Gastroesophageal sphincter (tissue), 4 donors: ENCODE measurements around the gene KCTD21. TPM values are rescaled to one million over a fixed set of nuclear protein-coding genes. Genes with fewer than 3 reads are reported as not detected.
"Not testable (repeated sequence)": the region's sequence is repeated elsewhere in the genome, so short reads cannot be mapped to it uniquely, and the experiment has no call there.

Experiments used
- ATAC-seq: fragments of 150-250 bp; one replicate; pipeline ENCODE4 v1.9.1; 2016; ENCODE audit warnings: mild to moderate bottlenecking, moderate library complexity
- H3K27ac ChIP-seq, 4 donors: fragments of 200-600 bp; sonication (generic) in 3 of 4; 1 replicate in 3 of 4; 2 replicates in 1 of 4; pipeline ENCODE4 v1.5.1; 2016 to 2019
- H3K27me3 ChIP-seq: fragments of 200-600 bp; sonication (generic); one replicate; pipeline ENCODE4 v1.5.1; 2019
- H3K36me3 ChIP-seq, 2 donors: fragments of 200-600 bp; sonication (generic); one replicate each; pipeline ENCODE4 v1.5.1; 2019; ENCODE audit warnings: control low read depth in 1 of 2
- H3K4me1 ChIP-seq, 3 donors: fragments of 200-600 bp; sonication (generic); 1 replicate in 2 of 3; 2 replicates in 1 of 3; pipeline ENCODE4 v1.5.1; 2016 to 2019; ENCODE audit warnings: control low read depth in 2 of 3
- H3K4me3 ChIP-seq, 2 donors: fragments of 200-600 bp; sonication (generic); one replicate each; pipeline ENCODE4 v1.5.1; 2019; ENCODE audit warnings: mild to moderate bottlenecking in 1 of 2, moderate library complexity in 1 of 2
- H3K9me3 ChIP-seq, 3 donors: fragments of 200-600 bp; sonication (generic); one replicate each; pipeline ENCODE4 v1.5.1; 2017 to 2019; ENCODE audit warnings: control low read depth in 2 of 3
- EP300 ChIP-seq: sonication (generic); formaldehyde crosslinking; IDR thresholded peaks from one replicate; pipeline ENCODE4 v1.6.1; 2017; ENCODE audit warnings: antibody characterized with exemption, mild to moderate bottlenecking
- POLR2A ChIP-seq, 2 donors: fragments of 450-650 bp; IDR thresholded peaks; one replicate each; pipeline ENCODE4 v1.6.1; 2017; ENCODE audit warnings: antibody characterized with exemption in 2 of 2, mild to moderate bottlenecking in 2 of 2, moderate library complexity in 1 of 2
- POLR2AphosphoS5 ChIP-seq: sonication (generic); formaldehyde crosslinking; IDR thresholded peaks from one replicate; pipeline ENCODE4 v1.6.1; 2017; ENCODE audit warnings: antibody characterized with exemption
- WGBS, 2 donors: methylation state at CpG; one replicate each; pipeline ENCODE4 v1.1.5; 2018; ENCODE audit warnings: low coverage in 1 of 2; 5-methylcytosine and 5-hydroxymethylcytosine counted together
- total RNA-seq, 4 donors: library from RNA; depleted of rRNA; stranded (reverse); fragments of >200 nt; gene quantifications; one replicate each; pipeline ENCODE4 v1.1.0, GENCODE V29; 2016
- TF ChIP-seq, protein P1 (sequence below), 4 experiments: fragments of 200-600 bp in 2 of 4; fragments of 450-650 bp in 2 of 4; sonication (generic) in 1 of 4; IDR thresholded peaks; one replicate each; pipeline ENCODE4 v1.5.1; 2017 to 2019; ENCODE audit warnings: antibody characterized with exemption in 4 of 4, mild to moderate bottlenecking in 2 of 4, moderate library complexity in 2 of 4

The KCTD21 gene
- total RNA-seq = 10 to 100 TPM in 2 of 4 donors, 1 to 10 TPM in 2; 5.7 to 18.6 (median 9.9) TPM

GRCh38 chr11:78188286-78189173 lies at the start of gene KCTD21, which contains the start of gene USP35:
Gene KCTD21, minus strand, starts transcription at chr11:78188626. Its CDS starts 14,072 bp downstream, at chr11:78174554.
Gene USP35, plus strand, starts transcription at chr11:78188919. Its CDS starts 7,327 bp downstream, at chr11:78196246.
- no peak for TF ChIP-seq EP300
- peak; percentile 74 for TF ChIP-seq POLR2AphosphoS5
- TF ChIP-seq, protein P1, sequence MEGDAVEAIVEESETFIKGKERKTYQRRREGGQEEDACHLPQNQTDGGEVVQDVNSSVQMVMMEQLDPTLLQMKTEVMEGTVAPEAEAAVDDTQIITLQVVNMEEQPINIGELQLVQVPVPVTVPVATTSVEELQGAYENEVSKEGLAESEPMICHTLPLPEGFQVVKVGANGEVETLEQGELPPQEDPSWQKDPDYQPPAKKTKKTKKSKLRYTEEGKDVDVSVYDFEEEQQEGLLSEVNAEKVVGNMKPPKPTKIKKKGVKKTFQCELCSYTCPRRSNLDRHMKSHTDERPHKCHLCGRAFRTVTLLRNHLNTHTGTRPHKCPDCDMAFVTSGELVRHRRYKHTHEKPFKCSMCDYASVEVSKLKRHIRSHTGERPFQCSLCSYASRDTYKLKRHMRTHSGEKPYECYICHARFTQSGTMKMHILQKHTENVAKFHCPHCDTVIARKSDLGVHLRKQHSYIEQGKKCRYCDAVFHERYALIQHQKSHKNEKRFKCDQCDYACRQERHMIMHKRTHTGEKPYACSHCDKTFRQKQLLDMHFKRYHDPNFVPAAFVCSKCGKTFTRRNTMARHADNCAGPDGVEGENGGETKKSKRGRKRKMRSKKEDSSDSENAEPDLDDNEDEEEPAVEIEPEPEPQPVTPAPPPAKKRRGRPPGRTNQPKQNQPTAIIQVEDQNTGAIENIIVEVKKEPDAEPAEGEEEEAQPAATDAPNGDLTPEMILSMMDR (IDR thresholded peaks at IDR 0.05) = no peak
- peak; percentile 63 to 64 for TF ChIP-seq POLR2A (IDR thresholded peaks at IDR 0.05)
- 0% methylated on average over 2 to 4 of the region's 74 CpGs for WGBS, 2 donors
- Histone ChIP-seq H3K9me3 (no peaks in the 10 kb centered on the region), H3K4me3 (peak within 1 kb of the TSS; percentile 70 to 83), H3K27ac (peak within 1 kb of the TSS; percentile 16 to 95 (median 90)), H3K36me3 (no peaks in the 10 kb centered on the region), H3K4me1 (peaks cover 0 to 62% (median 20%) of the 10 kb centered on the region in 3 donors), H3K27me3 (no peaks in the 10 kb centered on the region)
- peak; percentile 97 for ATAC-seq

DNA sequence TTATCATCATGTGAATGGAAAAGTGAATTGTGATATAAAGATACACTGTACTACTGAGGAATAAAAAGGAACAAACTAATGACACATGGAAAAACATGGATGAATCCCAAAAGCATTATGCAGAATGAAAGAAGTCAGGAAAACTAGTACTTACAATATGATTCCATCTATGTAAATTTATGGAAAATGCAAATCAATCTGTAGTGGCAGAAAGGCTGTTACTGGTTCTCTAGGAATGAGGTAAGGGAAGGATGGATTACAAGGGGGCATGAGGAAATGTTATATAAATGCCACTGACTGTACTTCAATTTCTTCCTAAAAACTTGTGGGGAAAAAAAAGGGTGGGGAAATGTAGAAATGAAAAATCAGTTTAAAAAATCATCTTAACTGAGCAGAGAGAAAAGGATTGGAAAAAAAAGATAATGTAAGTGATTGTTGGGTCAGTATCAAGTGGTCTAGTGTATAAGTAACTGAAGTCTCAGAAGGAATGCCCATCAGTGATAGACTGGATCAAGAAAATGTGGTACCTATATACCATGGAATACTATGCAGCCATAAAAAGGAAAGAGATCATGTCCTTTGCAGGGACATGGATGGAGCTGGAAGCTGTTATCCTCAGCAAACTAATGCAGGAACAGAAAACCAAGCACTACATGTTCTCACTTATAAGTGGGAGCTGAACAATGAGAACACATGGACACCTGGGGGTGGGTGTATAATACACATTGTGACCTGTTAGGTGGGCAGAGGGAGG lies 49.0 kb upstream of the KCTD21 start:
- peaks cover 0 to 7% (median 0%) of the 10 kb centered on the region in 3 donors for H3K9me3 ChIP-seq
- no peaks in the 10 kb centered on the region for H3K36me3 ChIP-seq
- H3K27ac ChIP-seq = no peak overlapping the region
- H3K4me3 ChIP-seq = no peak overlapping the region
- TF ChIP-seq POLR2A (IDR thresholded peaks at IDR 0.05) = no peak
- TF ChIP-seq POLR2AphosphoS5 = no peak
- TF ChIP-seq, protein P1 (IDR thresholded peaks at IDR 0.05) = no peak
- TF ChIP-seq EP300 = no peak
- H3K4me1 ChIP-seq = peaks cover 0 to 7% (median 1%) of the 10 kb centered on the region in 3 donors
- H3K27me3 ChIP-seq = no peaks in the 10 kb centered on the region
- ATAC-seq = no peak

GRCh38 chr11:78234006-78234405 lies 45.6 kb upstream of the KCTD21 start:
- Histone ChIP-seq H3K27me3 (no peaks in the 10 kb centered on the region), H3K27ac (no peak overlapping the region), H3K36me3 (no peaks in the 10 kb centered on the region), H3K4me1 (peaks cover 0 to 42% (median 14%) of the 10 kb centered on the region in 3 donors), H3K4me3 (no peak overlapping the region), H3K9me3 (no peaks in the 10 kb centered on the region)
- no peak for TF ChIP-seq POLR2AphosphoS5
- TF ChIP-seq POLR2A (IDR thresholded peaks at IDR 0.05) = no peak
- TF ChIP-seq EP300 = no peak
- TF ChIP-seq, protein P1 (IDR thresholded peaks at IDR 0.05) = no peak
- 79 to 82% methylated on average over 4 to 5 of the region's 5 CpGs for WGBS, 2 donors
- no peak for ATAC-seq

GRCh38 chr11:78233046-78233445 lies 44.6 kb upstream of the KCTD21 start:
- not testable (repeated sequence) for H3K4me3 ChIP-seq, H3K9me3 ChIP-seq, H3K27me3 ChIP-seq, H3K36me3 ChIP-seq, ATAC-seq
- H3K4me1 ChIP-seq = peaks cover 0 to 51% (median 14%) of the 10 kb centered on the region in 3 donors
- 89 to 100% methylated on average over 2 to 5 of the region's 6 CpGs for WGBS, 2 donors
- H3K27ac ChIP-seq = peak overlapping the region in 1 of 4 donors; percentile 53

GRCh38 chr11:78231962-78232501 lies 43.6 kb upstream of the KCTD21 start:
- H3K36me3 ChIP-seq = peaks cover 0 to under 1% of the 10 kb centered on the region in 2 donors
- peak overlapping the region in 2 of 4 donors; percentile 34 to 53 for H3K27ac ChIP-seq
- H3K4me3 ChIP-seq = no peak overlapping the region
- no peak for TF ChIP-seq POLR2A (IDR thresholded peaks at IDR 0.05)
- TF ChIP-seq, protein P1 (IDR thresholded peaks at IDR 0.05) = no peak
- TF ChIP-seq POLR2AphosphoS5 = peak; percentile 31
- no peak for TF ChIP-seq EP300
- H3K27me3 ChIP-seq = no peaks in the 10 kb centered on the region
- peak; percentile 69 for ATAC-seq
- H3K4me1 ChIP-seq = peaks cover 0 to 51% (median 14%) of the 10 kb centered on the region in 3 donors
- H3K9me3 ChIP-seq = no peaks in the 10 kb centered on the region
